Astrocyte (in vitro differentiated cells and primary cell): ENCODE results near the gene ABO.
"Not testable (repeated sequence)": the region's sequence is repeated elsewhere in the genome, so short reads cannot be mapped to it uniquely, and the experiment has no call there.

Source experiments
- EZH2 ChIP-seq: IDR thresholded peaks from 2 replicates; pipeline ENCODE4 v1.6.1; 2012; ENCODE audit warnings: mild to moderate bottlenecking, low read length, inconsistent platforms; ENCODE audit not compliant: insufficient read depth
- TF ChIP-seq, protein P1 (sequence below): IDR thresholded peaks from 2 replicates; pipeline ENCODE4 v1.5.1; 2011; ENCODE audit warnings: low read depth, mild to moderate bottlenecking, inconsistent platforms, low read length, moderate library complexity; ENCODE audit not compliant: insufficient read depth

DNA sequence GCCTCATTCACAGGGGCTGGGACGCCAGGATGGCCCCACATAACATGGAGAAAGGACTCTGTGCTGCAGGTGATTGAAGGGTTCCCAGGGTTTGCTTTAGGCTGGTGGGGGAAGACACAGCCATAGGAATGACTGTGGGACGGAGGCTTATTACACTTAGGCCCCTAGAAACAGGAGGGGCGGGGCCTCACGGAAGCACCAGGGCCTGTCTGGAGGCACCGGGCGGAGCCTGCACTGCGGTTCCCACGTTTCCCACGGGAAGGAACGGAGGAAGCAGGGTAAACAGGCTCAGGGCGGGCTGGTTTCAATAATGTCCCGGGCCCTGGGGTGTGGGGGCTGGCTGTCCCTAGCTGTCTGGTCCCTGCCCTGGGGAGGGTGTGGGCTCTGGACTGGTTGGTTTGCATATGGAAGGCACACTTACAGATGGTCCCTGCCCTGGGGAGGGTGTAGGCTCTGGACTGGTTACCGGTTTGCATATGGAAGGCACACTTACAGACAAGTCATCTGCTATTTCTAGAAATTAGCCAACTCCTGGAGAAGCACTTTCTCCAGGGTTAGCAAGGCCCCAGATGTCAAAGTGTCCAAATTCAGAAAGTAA, 51.7 kb downstream of the ABO start:
- TF ChIP-seq, protein P1, sequence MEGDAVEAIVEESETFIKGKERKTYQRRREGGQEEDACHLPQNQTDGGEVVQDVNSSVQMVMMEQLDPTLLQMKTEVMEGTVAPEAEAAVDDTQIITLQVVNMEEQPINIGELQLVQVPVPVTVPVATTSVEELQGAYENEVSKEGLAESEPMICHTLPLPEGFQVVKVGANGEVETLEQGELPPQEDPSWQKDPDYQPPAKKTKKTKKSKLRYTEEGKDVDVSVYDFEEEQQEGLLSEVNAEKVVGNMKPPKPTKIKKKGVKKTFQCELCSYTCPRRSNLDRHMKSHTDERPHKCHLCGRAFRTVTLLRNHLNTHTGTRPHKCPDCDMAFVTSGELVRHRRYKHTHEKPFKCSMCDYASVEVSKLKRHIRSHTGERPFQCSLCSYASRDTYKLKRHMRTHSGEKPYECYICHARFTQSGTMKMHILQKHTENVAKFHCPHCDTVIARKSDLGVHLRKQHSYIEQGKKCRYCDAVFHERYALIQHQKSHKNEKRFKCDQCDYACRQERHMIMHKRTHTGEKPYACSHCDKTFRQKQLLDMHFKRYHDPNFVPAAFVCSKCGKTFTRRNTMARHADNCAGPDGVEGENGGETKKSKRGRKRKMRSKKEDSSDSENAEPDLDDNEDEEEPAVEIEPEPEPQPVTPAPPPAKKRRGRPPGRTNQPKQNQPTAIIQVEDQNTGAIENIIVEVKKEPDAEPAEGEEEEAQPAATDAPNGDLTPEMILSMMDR, result not testable (repeated sequence)
- not testable (repeated sequence) for TF ChIP-seq EZH2
